ENCODE data around the gene ZDHHC14. TPM values are rescaled to one million over a fixed set of nuclear protein-coding genes. Genes with fewer than 3 reads are reported as not detected.
A peak's percentile ranks its signal among the peaks of the same experiment; 100 is the strongest.

ZDHHC14 gene
- total and polyA plus RNA-seq, 2 of the 8 experiments (the other 6 are each of a cell fraction or from before 2014, with no cell fraction given), result 2.9 to 5.3 TPM

DNA sequence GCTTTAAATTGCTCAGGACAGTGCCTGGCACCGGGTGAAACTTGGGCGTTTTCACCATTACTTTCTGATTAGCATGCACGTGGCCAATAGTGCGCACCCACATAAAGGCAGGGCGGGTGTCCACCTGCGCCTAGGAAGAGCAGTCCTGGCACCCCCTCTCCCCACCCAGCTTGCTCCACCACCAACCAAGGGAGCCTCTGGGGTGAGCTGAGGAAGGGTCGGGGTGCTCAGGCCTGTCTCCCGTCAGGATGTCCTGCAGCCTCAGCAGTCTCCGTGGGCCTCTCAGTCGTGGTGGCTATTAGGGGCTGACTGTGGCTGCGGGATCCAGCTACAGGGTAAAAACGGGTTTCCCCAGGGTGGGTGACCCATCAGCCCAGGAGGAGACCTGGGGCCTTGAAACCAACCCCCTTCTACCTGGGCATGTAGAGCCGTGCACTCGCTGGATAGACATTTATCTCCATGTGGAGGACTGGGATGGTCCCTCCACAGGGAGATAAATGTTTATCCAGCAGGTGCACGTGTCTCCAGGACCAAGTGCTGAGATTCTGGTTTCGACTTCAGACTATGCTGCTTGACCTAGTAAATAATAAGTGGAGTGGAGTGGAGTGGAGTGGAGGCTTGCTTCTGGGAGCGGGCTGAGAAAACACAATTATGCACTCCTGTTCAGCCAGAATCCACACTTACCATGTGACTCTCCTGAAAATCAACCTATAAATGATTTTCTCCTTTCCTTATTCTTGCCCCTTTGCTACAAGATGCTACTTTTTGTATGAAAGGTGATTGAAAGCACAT, 91.1 kb downstream of the ZDHHC14 start:
- Histone ChIP-seq H3K14ac (ENCODE audit: insufficient read length) (no peak overlapping the region), H4K20me1 (replicated peaks in 1 of 2; ENCODE audit: control insufficient read depth in 1 of 2, insufficient read depth in 2 of 2, low read length in 2 of 2) (no peaks in the 10 kb centered on the region), H2BK120ac (replicated peaks; ENCODE audit: low read depth, low read length) (no peak overlapping the region), H3K4me2 (ENCODE audit: insufficient read depth in 1 of 2, low read depth in 2 of 2, low read length in 2 of 2) (no peak overlapping the region), H3K23ac (ENCODE audit: insufficient read length) (no peak overlapping the region), H3K9me3 (ENCODE audit: insufficient read depth in 2 of 2, low read depth in 1 of 2, low read length in 1 of 2) (no peaks in the 10 kb centered on the region), H2AFZ (ENCODE audit: low read length) (no peak overlapping the region), H2BK15ac (ENCODE audit: low read length) (no peak overlapping the region), H3K36me3 (ENCODE audit: control insufficient read depth in 2 of 4, insufficient read depth in 4 of 4, low read length in 3 of 4) (no peaks in the 10 kb centered on the region), H3K27me3 (replicated peaks in 1 of 4; ENCODE audit: control insufficient read depth in 3 of 4, extremely low read depth in 1 of 4, insufficient read depth in 3 of 4, low read length in 3 of 4) (no peaks in the 10 kb centered on the region), H3K4ac (replicated peaks; ENCODE audit: insufficient read length, low read depth, low read length) (no peak overlapping the region), H2AK5ac (ENCODE audit: low read depth, low read length) (no peak overlapping the region), H4K5ac (ENCODE audit: insufficient read length, low read depth, low read length) (no peak overlapping the region), H3K79me1 (ENCODE audit: low read depth, low read length) (no peaks in the 10 kb centered on the region; the same call in 1 of the 2 replicates), H3K9ac (replicated peaks in 1 of 4; ENCODE audit: extremely low read depth in 1 of 4, low read depth in 3 of 4, low read length in 3 of 4) (no peak overlapping the region), H3K79me2 (ENCODE audit: control insufficient read depth in 1 of 2, insufficient read depth in 2 of 2, low read length in 2 of 2) (no peaks in the 10 kb centered on the region), H3K18ac (ENCODE audit: extremely low read depth, low read length) (no peak overlapping the region), H2BK5ac (ENCODE audit: low read depth, low read length) (no peak overlapping the region), H3K4me3 (ENCODE audit: extremely low read depth in 1 of 4, insufficient read depth in 2 of 4, low read depth in 3 of 4, low read length in 4 of 4) (no peak overlapping the region), H2BK12ac (ENCODE audit: low read depth, low read length) (no peak overlapping the region), H4K91ac (replicated peaks; ENCODE audit: insufficient read length, low read length) (no peak overlapping the region), H2BK20ac (ENCODE audit: low read length) (no peak overlapping the region), H3K27ac (ENCODE audit: low read depth, low read length) (no peak overlapping the region), H3K4me1 (replicated peaks in 1 of 4; ENCODE audit: control insufficient read depth in 3 of 4, insufficient read depth in 4 of 4, low read length in 3 of 4) (no peaks in the 10 kb centered on the region; a peak in 1 of 7 replicates), H3K23me2 (ENCODE audit: low read depth, low read length) (no peaks in the 10 kb centered on the region; the same call in 1 of the 2 replicates), H3K56ac (replicated peaks; ENCODE audit: insufficient read length, low read depth, low read length) (no peak overlapping the region), H4K8ac (ENCODE audit: extremely low read depth, insufficient read depth, low read length) (0 out of 2 replicates have a peak overlapping the region, but pooled peaks have one; percentile 18)
- ChIA-PET CTCF (ENCODE audit: partially characterized antibody) (interaction anchor here (0.5 to 1.9 kb wide), 4 partner anchors 9 to 444 kb away, joined by 3 to 6 read pairs (median 3); no protein-coding TSS in a partner anchor), POLR2A (ENCODE audit: partially characterized antibody) (no interaction called here)
- 91% methylated on average over 17 of the region's 17 CpGs; no CpG with 5 or more reads in 1 of the 2 experiments for WGBS, 2 experiments (ENCODE audit: extremely low coverage in 1 of 2, insufficient coverage in 1 of 2, insufficient read length in 1 of 2, insufficient replicate concordance in 2 of 2, low coverage in 1 of 2, low lambda C conversion rate in 2 of 2, missing lambda C conversion rate in 1 of 2)
- FAIRE-seq, result no peak
- no peak for DNase-seq (ENCODE audit: low read depth in 1 of 2, low spot score in 2 of 2)
- TF ChIP-seq SIN3A (conservative IDR thresholded peaks at IDR 0.05 in 1 of 2, IDR thresholded peaks at IDR 0.05 in 1 of 2; ENCODE audit: low read depth in 1 of 2, low read length in 2 of 2) (no peak), SP4 (IDR thresholded peaks at IDR 0.05; ENCODE audit: low read length) (no peak), TCF12 (IDR thresholded peaks at IDR 0.05; ENCODE audit: low read depth, low read length) (no peak), SUZ12 (IDR thresholded peaks at IDR 0.05; ENCODE audit: low read length) (no peak), BCL11A (IDR thresholded peaks at IDR 0.05; ENCODE audit: low read depth in 2 of 2, low read length in 2 of 2) (no peak), E2F6 (IDR thresholded peaks at IDR 0.05) (no peak), GABPA (IDR thresholded peaks at IDR 0.05; ENCODE audit: borderline replicate concordance, insufficient read depth, low read length) (no peak), RBBP5 (IDR thresholded peaks at IDR 0.05; ENCODE audit: borderline replicate concordance, low read depth, low read length) (no peak), RAD21 (IDR thresholded peaks at IDR 0.05 in 1 of 2, conservative IDR thresholded peaks at IDR 0.05 in 1 of 2; ENCODE audit: low read depth in 2 of 2, low read length in 2 of 2) (no peak)
- TF ChIP-seq, protein P1, sequence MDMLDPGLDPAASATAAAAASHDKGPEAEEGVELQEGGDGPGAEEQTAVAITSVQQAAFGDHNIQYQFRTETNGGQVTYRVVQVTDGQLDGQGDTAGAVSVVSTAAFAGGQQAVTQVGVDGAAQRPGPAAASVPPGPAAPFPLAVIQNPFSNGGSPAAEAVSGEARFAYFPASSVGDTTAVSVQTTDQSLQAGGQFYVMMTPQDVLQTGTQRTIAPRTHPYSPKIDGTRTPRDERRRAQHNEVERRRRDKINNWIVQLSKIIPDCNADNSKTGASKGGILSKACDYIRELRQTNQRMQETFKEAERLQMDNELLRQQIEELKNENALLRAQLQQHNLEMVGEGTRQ (IDR thresholded peaks at IDR 0.05; ENCODE audit: low read length), result no peak
